Measurements from ENCODE around the gene EXOC3L1. TPM values are rescaled to one million over a fixed set of nuclear protein-coding genes. Genes with fewer than 3 reads are reported as not detected.

The EXOC3L1 gene
- polyA plus RNA-seq, 1 experiment = not detected

GRCh38 chr16:67156143-67156844, 33.6 kb downstream of the EXOC3L1 start:
- H3K27me3 ChIP-seq (ENCODE audit: control insufficient read depth, insufficient read depth, low read length) = no peaks in the 10 kb centered on the region
- H3K36me3 ChIP-seq (ENCODE audit: control insufficient read depth, insufficient read depth, low read length) = 0 out of 2 replicates have a peak, but pooled peaks cover 1% of the 10 kb centered on the region
- ChIA-PET CTCF (interaction anchor here (0.9 to 5.7 kb wide), 18 partner anchors 13 to 212 kb away, joined by 3 to 118 read pairs (median 16); partner anchors contain the start of gene NOL3), POLR2A (interaction anchor here (0.6 kb wide), 1 partner anchor 18 kb away, joined by 3 read pairs; no protein-coding TSS in a partner anchor)
- TF ChIP-seq, protein P1, sequence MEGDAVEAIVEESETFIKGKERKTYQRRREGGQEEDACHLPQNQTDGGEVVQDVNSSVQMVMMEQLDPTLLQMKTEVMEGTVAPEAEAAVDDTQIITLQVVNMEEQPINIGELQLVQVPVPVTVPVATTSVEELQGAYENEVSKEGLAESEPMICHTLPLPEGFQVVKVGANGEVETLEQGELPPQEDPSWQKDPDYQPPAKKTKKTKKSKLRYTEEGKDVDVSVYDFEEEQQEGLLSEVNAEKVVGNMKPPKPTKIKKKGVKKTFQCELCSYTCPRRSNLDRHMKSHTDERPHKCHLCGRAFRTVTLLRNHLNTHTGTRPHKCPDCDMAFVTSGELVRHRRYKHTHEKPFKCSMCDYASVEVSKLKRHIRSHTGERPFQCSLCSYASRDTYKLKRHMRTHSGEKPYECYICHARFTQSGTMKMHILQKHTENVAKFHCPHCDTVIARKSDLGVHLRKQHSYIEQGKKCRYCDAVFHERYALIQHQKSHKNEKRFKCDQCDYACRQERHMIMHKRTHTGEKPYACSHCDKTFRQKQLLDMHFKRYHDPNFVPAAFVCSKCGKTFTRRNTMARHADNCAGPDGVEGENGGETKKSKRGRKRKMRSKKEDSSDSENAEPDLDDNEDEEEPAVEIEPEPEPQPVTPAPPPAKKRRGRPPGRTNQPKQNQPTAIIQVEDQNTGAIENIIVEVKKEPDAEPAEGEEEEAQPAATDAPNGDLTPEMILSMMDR (IDR thresholded peaks at IDR 0.05; ENCODE audit: insufficient read depth, low read depth, low read length) = no peak
- H3K4me3 ChIP-seq (ENCODE audit: low read depth, low read length) = no peak overlapping the region
- DNase-seq (ENCODE audit: low read depth) = no peak

DNA sequence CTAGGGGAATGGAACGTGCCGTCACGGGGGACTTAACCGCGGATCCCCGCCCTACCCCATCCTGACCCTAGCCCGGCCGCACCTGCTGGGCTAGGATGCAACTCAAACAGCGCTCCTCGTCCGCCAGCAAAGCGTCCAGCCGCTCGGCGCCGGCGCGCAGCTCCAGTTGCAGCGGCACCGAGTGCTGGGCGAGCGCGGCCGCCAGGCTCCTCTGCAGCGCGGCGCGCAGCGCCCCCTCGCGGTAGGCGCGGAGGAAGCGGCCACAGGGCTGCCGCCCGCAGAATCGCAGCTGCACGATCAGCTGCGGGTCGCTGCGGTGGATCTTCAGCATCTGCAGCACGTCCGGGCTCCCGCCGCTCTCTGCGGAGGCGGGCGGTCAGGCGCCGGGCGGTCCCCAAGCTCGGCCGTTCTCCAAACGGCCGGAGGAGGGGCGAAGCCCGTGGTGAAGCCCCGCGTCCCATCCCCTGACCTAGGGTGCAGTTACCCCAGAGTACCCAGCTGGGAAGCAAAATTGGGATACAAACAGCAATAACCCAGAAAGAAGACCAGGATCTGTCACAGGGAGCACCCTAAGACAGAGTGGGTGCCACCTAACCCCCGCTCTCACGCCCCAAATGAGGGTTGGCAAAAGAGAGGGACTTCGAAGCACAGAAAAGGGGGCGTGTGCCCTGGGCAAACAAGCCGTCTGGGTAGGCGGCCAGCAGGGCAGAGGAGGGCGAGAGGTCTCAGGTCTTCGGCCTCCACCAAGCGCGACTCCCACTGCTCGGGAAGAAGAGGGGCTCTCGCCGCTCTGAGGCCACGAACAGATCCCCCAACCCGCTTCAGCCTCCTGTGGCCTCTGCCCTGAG, 34.4 kb downstream of the EXOC3L1 start:
- Histone ChIP-seq H3K4me3 (ENCODE audit: low read depth, low read length) (no peak overlapping the region), H3K27me3 (ENCODE audit: control insufficient read depth, insufficient read depth, low read length) (no peaks in the 10 kb centered on the region), H3K36me3 (ENCODE audit: control insufficient read depth, insufficient read depth, low read length) (0 out of 2 replicates have a peak, but pooled peaks cover 1% of the 10 kb centered on the region)
- ChIA-PET POLR2A (interaction anchor here (0.6 kb wide), 1 partner anchor 97 kb away, joined by 3 read pairs; no protein-coding TSS in a partner anchor), CTCF (interaction anchor here (0.6 to 5.7 kb wide), 57 partner anchors 8 to 341 kb away, joined by 3 to 118 read pairs (median 5); partner anchors contain the start of genes CES3, ELMO3, EXOC3L1 and HSF4)
- TF ChIP-seq, protein P1 (IDR thresholded peaks at IDR 0.05; ENCODE audit: insufficient read depth, low read depth, low read length) = peak; percentile 64
- DNase-seq (ENCODE audit: low read depth) = no peak

DNA sequence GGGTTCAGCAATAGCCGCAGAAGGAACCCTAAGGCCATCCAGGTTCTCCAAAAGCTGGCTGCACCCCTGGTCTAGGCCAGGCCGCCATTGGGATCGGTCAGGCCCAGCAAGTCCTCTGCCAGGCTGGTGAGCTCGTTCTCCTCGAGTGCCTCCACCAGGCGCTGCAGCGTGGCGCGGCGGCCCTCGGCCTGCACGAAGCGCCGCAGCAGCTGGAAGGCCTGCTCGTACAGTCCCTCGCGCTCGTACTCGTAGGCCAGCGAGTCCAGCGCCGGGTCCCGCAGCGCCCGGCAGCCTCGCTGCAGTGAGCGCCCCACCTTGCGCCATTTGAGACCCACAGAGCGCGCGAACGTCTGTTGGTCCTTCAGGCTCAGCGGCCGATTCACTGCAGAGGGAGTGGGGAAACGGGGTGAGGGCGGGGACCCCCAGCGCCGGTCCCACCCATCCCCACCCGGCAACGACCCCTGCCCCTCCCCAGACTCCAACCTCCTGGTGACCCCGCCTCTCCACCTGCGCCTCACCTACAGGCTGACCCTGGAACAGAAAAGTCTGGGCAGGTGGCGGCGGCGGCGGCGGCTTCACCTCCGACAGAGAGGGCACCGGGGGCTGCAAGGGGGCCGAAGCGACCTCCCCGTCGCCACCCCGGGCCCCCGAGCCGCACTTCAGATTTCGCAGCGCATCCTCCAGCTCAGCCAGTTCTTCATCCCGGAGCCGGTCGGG, 35.2 kb downstream of the EXOC3L1 start:
- no peaks in the 10 kb centered on the region for H3K27me3 ChIP-seq (ENCODE audit: control insufficient read depth, insufficient read depth, low read length)
- ChIA-PET POLR2A (no interaction called here), CTCF (interaction anchor here (0.7 to 5.7 kb wide), 56 partner anchors 9 to 295 kb away, joined by 3 to 118 read pairs (median 6); partner anchors contain the start of genes CES3, ELMO3, EXOC3L1 and HSF4)
- H3K4me3 ChIP-seq (ENCODE audit: low read depth, low read length) = no peak overlapping the region
- H3K36me3 ChIP-seq (ENCODE audit: control insufficient read depth, insufficient read depth, low read length) = peaks cover 2% of the 10 kb centered on the region; the same call in 1 of the 2 replicates
- TF ChIP-seq, protein P1 (IDR thresholded peaks at IDR 0.05; ENCODE audit: insufficient read depth, low read depth, low read length) = no peak
- no peak for DNase-seq (ENCODE audit: low read depth)

- Histone ChIP-seq H3K36me3 (ENCODE audit: control insufficient read depth, insufficient read depth, low read length) (peaks cover 13% of the 10 kb centered on the region), H3K27me3 (ENCODE audit: control insufficient read depth, insufficient read depth, low read length) (no peaks in the 10 kb centered on the region), H3K4me3 (ENCODE audit: low read depth, low read length) (peak overlapping the region; percentile 83; the same call in 1 of the 2 replicates)
- TF ChIP-seq, protein P1 (IDR thresholded peaks at IDR 0.05; ENCODE audit: insufficient read depth, low read depth, low read length) = no peak
- ChIA-PET CTCF (interaction anchor here (0.8 to 2.7 kb wide), 12 partner anchors 9 to 257 kb away, joined by 3 to 16 read pairs (median 4); partner anchors contain the start of genes CES3, FBXL8, NOL3 and TRADD), POLR2A (no interaction called here)
- DNase-seq (ENCODE audit: low read depth) = no peak
Observed at GRCh38 chr16:67151431-67152097, 38.4 kb downstream of the EXOC3L1 start.
